GM21526 (cell line): ENCODE results near the gene IRX1.

Experiments used
- ATAC-seq: cut with Tn5 transposase; IDR thresholded peaks from one replicate; pipeline ENCODE4 v1.9.1; 2021; ENCODE audit warnings: moderate library complexity; ENCODE audit not compliant: unreplicated experiment, low FRiP score

IRX1 gene

GRCh38 chr5:3642231-3642630, 46.6 kb downstream of the IRX1 start:
- ATAC-seq: no peak

DNA sequence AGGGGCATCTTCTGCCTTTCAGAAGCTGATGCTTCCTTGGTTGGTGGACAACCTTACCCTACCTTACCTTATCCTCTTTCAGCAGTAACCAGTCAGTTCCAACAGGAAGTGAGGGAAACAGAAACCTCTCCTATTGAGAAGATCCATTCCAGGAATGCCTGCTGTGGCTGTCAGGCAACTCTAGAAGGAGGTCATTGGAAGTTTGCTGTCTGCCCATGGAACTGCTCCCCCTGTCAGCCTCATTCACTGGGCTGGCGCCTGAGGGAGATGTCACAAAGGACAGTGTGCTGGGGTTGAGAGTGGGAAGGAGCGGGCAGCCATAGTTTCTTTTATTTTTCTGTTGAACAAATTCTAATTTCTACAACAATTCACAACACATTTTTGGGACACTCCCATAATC, 54.7 kb downstream of the IRX1 start:
- ATAC-seq: no peak

GRCh38 chr5:3650868-3651267, 55.2 kb downstream of the IRX1 start:
- no peak for ATAC-seq
